Peyer's patch (tissue), 4 donors: ENCODE results near the gene ULK2.

Experiments
- POLR2A ChIP-seq, 2 donors: fragments of 450-650 bp; IDR thresholded peaks; one replicate each; pipeline ENCODE4 v1.5.1; 2017; ENCODE audit warnings: antibody characterized with exemption in 2 of 2, mild to moderate bottlenecking in 2 of 2, moderate library complexity in 2 of 2
- TF ChIP-seq, protein P1 (sequence below), 6 experiments: fragments of 450-650 bp in 4 of 6; fragments of 200-600 bp in 2 of 6; sonication (generic) in 1 of 6; IDR thresholded peaks; one replicate each; pipeline ENCODE4 v1.5.1; 2017 to 2019; ENCODE audit warnings: antibody characterized with exemption in 6 of 6, mild to moderate bottlenecking in 3 of 6, moderate library complexity in 1 of 6

GRCh38 chr17:19897090-19897837 lies 29.5 kb upstream of the ULK2 start:
- TF ChIP-seq POLR2A (IDR thresholded peaks at IDR 0.05), result no peak
- TF ChIP-seq, protein P1, sequence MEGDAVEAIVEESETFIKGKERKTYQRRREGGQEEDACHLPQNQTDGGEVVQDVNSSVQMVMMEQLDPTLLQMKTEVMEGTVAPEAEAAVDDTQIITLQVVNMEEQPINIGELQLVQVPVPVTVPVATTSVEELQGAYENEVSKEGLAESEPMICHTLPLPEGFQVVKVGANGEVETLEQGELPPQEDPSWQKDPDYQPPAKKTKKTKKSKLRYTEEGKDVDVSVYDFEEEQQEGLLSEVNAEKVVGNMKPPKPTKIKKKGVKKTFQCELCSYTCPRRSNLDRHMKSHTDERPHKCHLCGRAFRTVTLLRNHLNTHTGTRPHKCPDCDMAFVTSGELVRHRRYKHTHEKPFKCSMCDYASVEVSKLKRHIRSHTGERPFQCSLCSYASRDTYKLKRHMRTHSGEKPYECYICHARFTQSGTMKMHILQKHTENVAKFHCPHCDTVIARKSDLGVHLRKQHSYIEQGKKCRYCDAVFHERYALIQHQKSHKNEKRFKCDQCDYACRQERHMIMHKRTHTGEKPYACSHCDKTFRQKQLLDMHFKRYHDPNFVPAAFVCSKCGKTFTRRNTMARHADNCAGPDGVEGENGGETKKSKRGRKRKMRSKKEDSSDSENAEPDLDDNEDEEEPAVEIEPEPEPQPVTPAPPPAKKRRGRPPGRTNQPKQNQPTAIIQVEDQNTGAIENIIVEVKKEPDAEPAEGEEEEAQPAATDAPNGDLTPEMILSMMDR (IDR thresholded peaks at IDR 0.05), result no peak
